ENCODE data around the gene SCAMP3. TPM values are rescaled to one million over a fixed set of nuclear protein-coding genes. Genes with fewer than 3 reads are reported as not detected.
"Not testable (repeated sequence)": the region's sequence is repeated elsewhere in the genome, so short reads cannot be mapped to it uniquely, and the experiment has no call there.

Gene SCAMP3
- total RNA-seq, 2 experiments from 2014 or later: 77.9 to 84.2 TPM

DNA sequence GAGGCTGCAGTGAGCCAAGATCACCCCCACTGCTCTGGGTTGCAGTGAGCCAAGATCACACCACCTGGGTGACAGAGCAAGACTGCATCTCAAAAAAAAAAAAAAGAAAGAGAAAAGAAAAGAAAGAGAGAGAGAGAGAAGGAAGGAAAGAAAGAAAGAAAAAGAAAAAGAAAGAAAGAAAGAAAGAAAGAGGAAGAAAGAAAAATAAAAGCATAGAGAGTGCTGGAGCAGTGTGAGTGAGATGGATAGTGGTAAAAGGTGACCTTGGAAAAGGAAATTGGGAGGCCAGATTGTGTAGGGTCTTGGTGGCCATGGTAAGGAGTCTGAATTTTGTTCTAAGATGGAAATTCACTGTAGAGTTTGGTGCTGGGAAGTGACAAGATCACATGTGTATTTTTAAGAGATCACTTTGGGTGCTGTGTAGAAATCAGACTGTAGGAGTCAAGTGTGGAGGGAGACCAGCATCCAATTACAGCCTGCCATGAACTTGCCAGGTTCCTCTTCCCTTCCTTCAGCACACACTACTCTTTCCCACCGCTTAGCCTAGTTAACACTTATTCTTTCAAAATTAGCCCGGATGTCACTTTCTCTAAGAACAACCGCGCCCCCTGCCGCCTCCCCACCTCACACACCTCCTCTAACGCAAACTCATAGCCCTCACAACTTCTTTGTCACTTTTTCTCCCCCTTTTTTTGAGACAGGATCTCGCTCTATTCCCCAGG is 35.8 kb downstream of the SCAMP3 start:
- peak; percentile 62 for ATAC-seq
- Mint-ChIP-seq H3K36me3 (ENCODE audit: low read depth) (peaks cover 12% of the 10 kb centered on the region), H3K9me3 (ENCODE audit: insufficient read depth) (no peaks in the 10 kb centered on the region), H3K4me1 (ENCODE audit: low read depth) (peaks cover 33% of the 10 kb centered on the region), H3K27me3 (ENCODE audit: low read depth) (no peaks in the 10 kb centered on the region), H3K27ac (peak overlapping the region; percentile 94), H3K4me3 (peak overlapping the region; percentile 91)
- POLR2A ChIA-PET: interaction anchor here (0.6 to 3.0 kb wide), 10 partner anchors 14 to 567 kb away, joined by 4 to 39 read pairs (median 6); partner anchors contain the start of genes MTX1 and THBS3
- CTCF ChIA-PET: interaction anchor here (0.7 to 6.6 kb wide), 16 partner anchors 8 to 519 kb away, joined by 3 to 134 read pairs (median 6); partner anchors contain the start of genes KRTCAP2, MTX1 and THBS3
- DNase-seq: peak; percentile 90

DNA sequence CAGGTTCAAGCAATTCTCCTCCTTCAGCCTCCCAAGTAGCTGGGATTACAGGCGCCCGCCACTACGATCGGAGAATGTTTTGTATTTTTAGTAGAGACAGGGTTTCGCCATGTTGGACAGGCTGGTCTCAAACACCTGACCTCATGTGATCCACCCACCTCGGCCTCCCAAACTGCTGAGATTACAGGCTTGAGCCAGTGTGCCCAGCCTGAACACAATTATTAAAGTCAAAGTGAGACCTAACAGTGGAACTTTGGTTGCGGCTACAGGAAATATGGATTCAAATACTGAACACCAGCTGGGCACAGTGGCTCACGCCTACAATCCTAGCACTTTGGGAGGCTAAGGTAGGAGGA is 36.8 kb downstream of the SCAMP3 start:
- Mint-ChIP-seq H3K27ac (peak overlapping the region; percentile 94), H3K4me1 (ENCODE audit: low read depth) (peaks cover 40% of the 10 kb centered on the region), H3K36me3 (ENCODE audit: low read depth) (peaks cover 12% of the 10 kb centered on the region), H3K4me3 (peak overlapping the region; percentile 91)
- POLR2A ChIA-PET: interaction anchor here (0.7 kb wide), 1 partner anchor 19 kb away, joined by 3 read pairs; no protein-coding TSS in a partner anchor
- not testable (repeated sequence) for DNase-seq; ATAC-seq; H3K9me3 Mint-ChIP-seq (ENCODE audit: insufficient read depth); H3K27me3 Mint-ChIP-seq (ENCODE audit: low read depth)
- CTCF ChIA-PET: interaction anchor here (0.9 to 6.6 kb wide), 6 partner anchors 18 to 52 kb away, joined by 3 to 134 read pairs (median 15); partner anchors contain the start of genes KRTCAP2, MTX1 and THBS3

DNA sequence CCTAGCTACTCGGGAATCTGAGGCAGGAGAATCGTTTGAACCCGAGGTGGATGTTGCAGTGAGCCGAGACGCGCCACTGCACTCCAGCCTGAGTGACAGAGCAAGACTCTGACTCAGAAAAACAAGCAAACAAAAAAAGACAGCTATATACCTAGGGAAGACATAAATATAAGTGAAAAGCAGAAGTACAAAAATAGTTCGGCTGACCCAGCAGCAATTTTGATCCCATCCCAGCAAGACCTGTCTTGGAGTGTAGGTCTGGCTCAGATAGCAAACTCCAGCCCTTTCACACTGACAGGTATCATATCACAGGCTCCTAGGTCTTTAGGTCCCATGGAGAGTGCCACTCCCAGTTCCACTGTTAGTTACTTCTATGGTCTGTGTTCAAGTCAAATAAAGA is 39.1 kb downstream of the SCAMP3 start:
- H3K27ac Mint-ChIP-seq: no peak overlapping the region
- no peak overlapping the region for H3K4me3 Mint-ChIP-seq
- peaks cover 15% of the 10 kb centered on the region for H3K36me3 Mint-ChIP-seq (ENCODE audit: low read depth)
- H3K4me1 Mint-ChIP-seq (ENCODE audit: low read depth): peaks cover 53% of the 10 kb centered on the region
- ATAC-seq (no peak), DNase-seq (no peak)
- CTCF ChIA-PET: interaction anchor here (1.1 to 6.6 kb wide), 6 partner anchors 16 to 50 kb away, joined by 3 to 134 read pairs (median 4); partner anchors contain the start of genes KRTCAP2, MTX1 and THBS3
- no peaks in the 10 kb centered on the region for H3K27me3 Mint-ChIP-seq (ENCODE audit: low read depth)
- POLR2A ChIA-PET: interaction anchor here (1.1 kb wide), 1 partner anchor 21 kb away, joined by 3 read pairs; no protein-coding TSS in a partner anchor
- no peaks in the 10 kb centered on the region for H3K9me3 Mint-ChIP-seq (ENCODE audit: insufficient read depth)

DNA sequence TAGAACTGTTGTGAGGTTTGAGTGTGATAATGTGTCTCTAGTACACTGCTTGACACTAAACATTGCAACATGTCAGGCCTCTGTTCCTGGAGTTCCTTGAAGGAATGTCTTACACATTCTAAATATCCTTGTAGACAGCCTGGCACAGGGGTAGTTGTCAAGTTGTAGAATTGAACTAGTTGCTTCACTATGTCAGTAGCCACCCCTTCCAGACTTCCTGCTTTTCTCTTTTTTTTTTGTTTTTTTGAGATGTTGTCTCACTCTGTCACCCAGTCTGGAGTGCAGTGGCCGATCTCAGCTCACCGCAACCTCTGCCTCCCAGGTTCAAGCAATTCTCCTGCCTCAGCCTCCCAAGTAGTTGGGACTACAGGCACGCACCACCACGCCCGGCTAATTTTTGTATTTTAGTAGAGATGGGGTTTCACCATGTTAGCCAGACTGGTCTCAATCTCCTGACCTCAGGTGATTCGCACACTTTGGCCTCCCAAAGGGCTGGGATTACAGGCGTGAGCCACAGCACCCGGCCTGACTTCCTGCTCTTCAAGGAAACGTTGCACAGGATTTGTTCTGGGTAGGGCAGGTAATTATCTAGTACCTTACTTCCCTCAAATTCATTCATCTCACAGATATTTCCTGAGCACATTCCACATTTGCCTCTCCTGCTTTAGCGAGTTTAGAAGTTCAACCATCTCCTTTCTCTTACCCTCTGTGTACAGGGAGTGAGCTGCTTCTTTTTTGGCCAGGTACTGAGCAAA is 41.8 kb downstream of the SCAMP3 start:
- not testable (repeated sequence) for ATAC-seq; DNase-seq; H3K4me3 Mint-ChIP-seq; H3K9me3 Mint-ChIP-seq (ENCODE audit: insufficient read depth); H3K27me3 Mint-ChIP-seq (ENCODE audit: low read depth)
- ChIA-PET CTCF (interaction anchor here (1.1 to 1.5 kb wide), 2 partner anchors 30 to 43 kb away, joined by 3 to 4 read pairs; no protein-coding TSS in a partner anchor), POLR2A (interaction anchor here (1.0 kb wide), 1 partner anchor 23 kb away, joined by 3 read pairs; no protein-coding TSS in a partner anchor)
- peaks cover 14% of the 10 kb centered on the region for H3K36me3 Mint-ChIP-seq (ENCODE audit: low read depth)
- peaks cover 37% of the 10 kb centered on the region for H3K4me1 Mint-ChIP-seq (ENCODE audit: low read depth)
- peak overlapping the region; percentile 89 for H3K27ac Mint-ChIP-seq

DNA sequence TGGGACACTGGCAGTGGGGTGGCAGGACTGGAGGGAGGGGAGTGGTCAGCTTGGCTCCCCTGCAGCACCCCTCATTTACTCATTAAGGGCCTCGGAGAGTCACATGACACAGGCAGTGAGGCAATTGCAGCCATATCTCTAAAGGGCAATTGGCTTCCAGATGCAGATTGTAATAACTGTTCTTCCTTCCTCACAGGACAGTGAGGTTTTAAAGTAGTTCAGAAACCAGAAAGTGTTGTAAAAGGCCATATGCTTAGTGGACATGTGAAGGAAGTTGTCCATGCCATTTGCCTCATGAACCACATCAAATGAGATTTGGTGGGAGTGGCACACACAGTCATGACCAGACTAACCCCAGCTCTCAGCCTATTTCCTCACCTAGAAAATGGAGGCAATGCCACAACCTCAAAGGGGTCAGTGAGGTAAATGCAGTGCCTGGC is 42.5 kb downstream of the SCAMP3 start:
- Mint-ChIP-seq H3K4me3 (no peak overlapping the region), H3K4me1 (ENCODE audit: low read depth) (peaks cover 37% of the 10 kb centered on the region), H3K27me3 (ENCODE audit: low read depth) (no peaks in the 10 kb centered on the region), H3K9me3 (ENCODE audit: insufficient read depth) (no peaks in the 10 kb centered on the region), H3K27ac (peak overlapping the region; percentile 89), H3K36me3 (ENCODE audit: low read depth) (peaks cover 16% of the 10 kb centered on the region)
- ChIA-PET POLR2A (interaction anchor here (0.6 to 1.0 kb wide), 3 partner anchors 8 to 45 kb away, joined by 3 to 6 read pairs (median 3); no protein-coding TSS in a partner anchor), CTCF (interaction anchor here (1.0 to 2.5 kb wide), 5 partner anchors 12 to 128 kb away, joined by 3 to 15 read pairs (median 4); partner anchors contain the start of genes MTX1 and THBS3)
- ATAC-seq: peak; percentile 58
- peak; percentile 54 for DNase-seq

DNA sequence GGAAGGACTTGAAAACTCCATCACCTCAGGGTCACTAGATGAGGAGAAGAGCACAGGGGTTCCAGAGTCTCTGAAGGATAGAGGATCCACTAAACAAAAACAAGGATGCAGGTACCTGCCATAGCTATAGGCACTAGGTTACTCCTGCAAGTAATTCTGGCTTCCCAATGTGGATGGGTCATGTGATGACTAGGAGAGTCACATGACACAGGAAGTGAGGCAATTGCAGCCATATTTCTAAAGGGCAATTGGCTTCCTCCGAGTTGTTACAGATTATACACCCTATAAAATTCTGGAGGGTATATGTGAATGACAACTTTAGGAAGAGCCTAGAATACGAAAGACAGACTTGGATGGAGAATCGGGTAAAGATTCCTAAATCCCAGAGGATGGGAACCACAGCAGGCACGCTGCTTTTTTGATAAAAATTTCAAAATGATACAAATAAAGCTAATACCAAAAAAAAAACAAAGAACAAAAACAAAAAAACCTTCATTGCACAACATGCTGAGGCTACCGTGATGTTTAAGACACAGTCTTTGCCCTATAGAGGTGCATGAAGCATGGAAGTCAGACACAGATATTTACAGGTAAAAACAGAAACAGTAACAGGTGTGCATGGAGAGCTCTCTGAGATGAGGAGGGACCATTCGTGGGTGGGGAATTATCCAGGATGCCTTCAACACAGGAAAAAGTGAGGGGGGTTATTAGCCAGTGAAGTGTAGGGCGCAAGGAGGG is 43.1 kb downstream of the SCAMP3 start:
- CTCF ChIA-PET: interaction anchor here (0.9 to 2.5 kb wide), 7 partner anchors 8 to 127 kb away, joined by 3 to 15 read pairs (median 3); partner anchors contain the start of genes KRTCAP2, MTX1 and THBS3
- Mint-ChIP-seq H3K27ac (peak overlapping the region; percentile 89), H3K9me3 (ENCODE audit: insufficient read depth) (no peaks in the 10 kb centered on the region), H3K4me3 (no peak overlapping the region), H3K36me3 (ENCODE audit: low read depth) (peaks cover 13% of the 10 kb centered on the region), H3K27me3 (ENCODE audit: low read depth) (no peaks in the 10 kb centered on the region), H3K4me1 (ENCODE audit: low read depth) (peaks cover 35% of the 10 kb centered on the region)
- ATAC-seq: peak; percentile 8
- DNase-seq: peak; percentile 53
- POLR2A ChIA-PET: interaction anchor here (0.6 to 1.0 kb wide), 3 partner anchors 8 to 44 kb away, joined by 3 to 6 read pairs (median 3); no protein-coding TSS in a partner anchor

DNA sequence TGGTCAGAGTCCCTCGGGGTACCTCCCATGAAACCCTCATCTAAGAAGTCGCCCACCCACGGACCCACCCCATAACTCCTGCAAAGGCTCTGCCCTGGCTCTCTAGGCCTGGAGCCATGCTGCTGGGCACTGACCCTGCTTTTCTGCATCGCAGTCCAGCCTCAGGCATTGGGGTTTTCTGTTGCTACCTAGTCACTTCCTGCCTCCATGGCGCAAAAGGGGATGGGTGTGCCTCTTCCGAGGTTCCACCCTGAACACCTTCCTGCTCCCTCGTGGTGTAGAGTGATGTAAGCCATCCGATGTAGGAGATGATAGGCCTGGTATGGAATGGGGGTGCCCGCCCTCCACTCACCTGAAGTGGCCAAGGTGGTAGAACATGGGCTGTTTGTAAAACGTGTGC is 47.5 kb downstream of the SCAMP3 start:
- not testable (repeated sequence) for H3K9me3 Mint-ChIP-seq (ENCODE audit: insufficient read depth)
- peak overlapping the region; percentile 23 for H3K27ac Mint-ChIP-seq
- CTCF ChIA-PET: interaction anchor here (1.9 kb wide), 1 partner anchor 8 kb away, joined by 5 read pairs; no protein-coding TSS in a partner anchor

DNA sequence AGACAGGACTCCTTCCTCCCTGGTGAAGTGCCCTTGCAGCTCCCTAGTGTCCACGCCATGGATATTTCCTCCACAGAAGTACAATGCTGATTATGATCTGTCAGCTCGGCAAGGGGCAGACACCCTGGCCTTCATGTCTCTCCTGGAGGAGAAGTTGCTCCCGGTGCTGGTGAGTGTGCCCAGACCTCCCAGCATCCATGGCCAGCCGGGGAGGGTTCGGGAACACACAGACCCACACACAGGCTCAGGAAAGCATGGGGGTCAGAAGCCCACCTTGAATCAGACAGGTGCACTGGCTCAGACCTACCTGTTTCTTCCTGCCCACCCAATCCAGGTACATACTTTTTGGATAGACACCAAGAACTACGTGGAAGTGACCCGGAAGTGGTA is 50.1 kb downstream of the SCAMP3 start:
- H3K27me3 Mint-ChIP-seq (ENCODE audit: low read depth); H3K36me3 Mint-ChIP-seq (ENCODE audit: low read depth); H3K27ac Mint-ChIP-seq; DNase-seq; ATAC-seq; CTCF ChIA-PET; POLR2A ChIA-PET; H3K9me3 Mint-ChIP-seq (ENCODE audit: insufficient read depth); H3K4me3 Mint-ChIP-seq: not testable (repeated sequence)
- H3K4me1 Mint-ChIP-seq (ENCODE audit: low read depth): peaks cover 30% of the 10 kb centered on the region

More for the DNA sequence above, 47.5 kb downstream of the SCAMP3 start:
- ATAC-seq; POLR2A ChIA-PET; H3K4me3 Mint-ChIP-seq; H3K27me3 Mint-ChIP-seq (ENCODE audit: low read depth); DNase-seq: not testable (repeated sequence)
- H3K36me3 Mint-ChIP-seq (ENCODE audit: low read depth): peaks cover 11% of the 10 kb centered on the region
- H3K4me1 Mint-ChIP-seq (ENCODE audit: low read depth): peaks cover 27% of the 10 kb centered on the region

DNA sequence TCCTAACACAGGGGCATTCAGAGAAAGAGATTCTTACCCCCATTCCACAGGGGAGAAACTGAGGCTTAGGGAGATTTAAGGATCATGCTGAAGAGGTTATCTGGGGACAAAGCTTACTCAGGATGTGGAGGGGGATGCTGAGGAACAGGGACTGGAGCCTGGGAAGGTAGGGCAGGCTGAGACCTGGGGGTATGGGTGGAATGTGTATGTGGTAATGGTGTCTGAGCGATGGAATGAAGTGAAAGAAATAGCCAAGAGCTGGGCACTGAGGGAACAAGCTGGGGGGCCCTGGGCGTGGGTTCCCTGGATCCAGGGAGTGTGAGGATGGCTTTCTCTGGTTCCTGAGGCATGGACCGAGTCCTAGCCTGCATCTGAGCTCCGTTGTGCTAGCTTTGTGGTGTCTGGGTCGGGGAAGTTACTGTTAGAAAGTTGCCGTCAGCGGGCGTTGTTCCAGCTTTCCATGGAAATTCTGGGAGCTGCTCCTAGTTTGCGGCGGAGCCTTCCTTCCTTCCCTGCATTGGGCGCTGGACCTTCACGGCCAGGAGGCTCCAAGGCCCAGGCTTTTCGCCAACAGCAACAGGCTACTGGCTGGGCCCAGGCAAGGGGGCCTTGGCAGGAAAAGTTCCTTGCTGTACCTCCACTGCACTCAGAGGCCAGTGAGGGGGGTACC is 50.6 kb downstream of the SCAMP3 start:
- H3K27ac Mint-ChIP-seq; H3K27me3 Mint-ChIP-seq (ENCODE audit: low read depth); DNase-seq; H3K36me3 Mint-ChIP-seq (ENCODE audit: low read depth); H3K9me3 Mint-ChIP-seq (ENCODE audit: insufficient read depth); ATAC-seq; H3K4me3 Mint-ChIP-seq; POLR2A ChIA-PET; CTCF ChIA-PET: not testable (repeated sequence)
- H3K4me1 Mint-ChIP-seq (ENCODE audit: low read depth): peaks cover 34% of the 10 kb centered on the region

DNA sequence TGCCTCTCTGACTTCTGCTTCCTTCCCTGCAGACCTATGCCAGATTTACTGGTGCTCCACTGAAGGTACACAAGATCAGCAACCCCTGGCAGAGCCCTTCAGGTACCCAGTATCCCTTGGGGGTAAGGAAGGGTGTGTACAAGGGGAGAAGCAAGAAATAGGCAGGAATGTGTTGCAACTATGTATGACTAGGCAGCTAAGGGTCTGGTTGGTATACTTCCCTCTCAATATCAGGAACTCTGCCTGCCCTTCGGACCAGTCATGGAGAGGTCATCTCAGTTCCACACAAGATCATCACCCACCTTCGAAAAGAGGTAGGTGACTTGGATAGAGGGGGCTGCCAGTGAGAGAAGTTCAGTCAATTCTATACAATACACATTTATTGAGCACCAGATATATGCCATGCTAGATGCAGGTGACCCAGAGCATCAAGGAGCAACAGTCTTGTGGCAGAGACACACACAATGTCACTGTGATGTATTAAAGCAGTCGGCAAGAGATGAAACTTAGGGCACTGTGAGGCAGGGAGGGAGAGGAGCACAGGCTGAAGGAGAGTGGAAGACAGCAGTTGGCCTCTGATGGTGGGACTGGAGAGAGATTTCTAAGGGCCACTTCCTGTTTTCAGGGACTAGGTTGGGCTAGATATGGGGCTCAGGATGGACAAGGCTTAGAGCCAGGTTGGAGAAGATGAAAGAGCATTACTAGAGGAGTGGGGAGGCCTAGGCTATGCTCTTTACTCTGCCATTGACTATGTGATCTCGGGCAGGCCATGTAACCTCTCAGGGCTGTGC is 51.7 kb downstream of the SCAMP3 start:
- Mint-ChIP-seq H3K9me3 (ENCODE audit: insufficient read depth) (no peaks in the 10 kb centered on the region), H3K36me3 (ENCODE audit: low read depth) (peaks cover 6% of the 10 kb centered on the region), H3K27me3 (ENCODE audit: low read depth) (no peaks in the 10 kb centered on the region), H3K4me1 (ENCODE audit: low read depth) (peaks cover 36% of the 10 kb centered on the region), H3K27ac (peak overlapping the region; percentile 25), H3K4me3 (peak overlapping the region; percentile 43)
- CTCF ChIA-PET: interaction anchor here (7.5 kb wide), 1 partner anchor 15 kb away, joined by 134 read pairs; no protein-coding TSS in a partner anchor
- ATAC-seq: no peak
- no peak for DNase-seq
- POLR2A ChIA-PET: interaction anchor here (1.5 kb wide), 1 partner anchor 9 kb away, joined by 6 read pairs; no protein-coding TSS in a partner anchor

Data from activated CD8-positive, alpha-beta T cell treated with anti-CD3 and anti-CD28 coated beads, Interleukin-2, amount 10 ng/mL, durations not matched to agents 7 days and 5 days (primary cell).